ENCODE measurements around the gene VAPB. TPM values are rescaled to one million over a fixed set of nuclear protein-coding genes. Genes with fewer than 3 reads are reported as not detected.
"Not testable (repeated sequence)": the region's sequence is repeated elsewhere in the genome, so short reads cannot be mapped to it uniquely, and the experiment has no call there.

Gene VAPB
- total and polyA plus RNA-seq, 8 donors = 36.3 to 52.9 (median 46.2) TPM

- Histone ChIP-seq H3K4me3 (no peak overlapping the region), H3K27me3 (no peaks in the 10 kb centered on the region), H3K27ac (peak overlapping the region in 1 of 2 donors; percentile 69), H3K4me1 (peaks cover 0 to 44% of the 10 kb centered on the region in 2 donors), H3K36me3 (no peaks in the 10 kb centered on the region), H3K9me3 (no peaks in the 10 kb centered on the region)
- intact Hi-C loops (cut with DNase I) = no loop called here
- ATAC-seq (no peak), DNase-seq (no peak)
- TF ChIP-seq, protein P1, sequence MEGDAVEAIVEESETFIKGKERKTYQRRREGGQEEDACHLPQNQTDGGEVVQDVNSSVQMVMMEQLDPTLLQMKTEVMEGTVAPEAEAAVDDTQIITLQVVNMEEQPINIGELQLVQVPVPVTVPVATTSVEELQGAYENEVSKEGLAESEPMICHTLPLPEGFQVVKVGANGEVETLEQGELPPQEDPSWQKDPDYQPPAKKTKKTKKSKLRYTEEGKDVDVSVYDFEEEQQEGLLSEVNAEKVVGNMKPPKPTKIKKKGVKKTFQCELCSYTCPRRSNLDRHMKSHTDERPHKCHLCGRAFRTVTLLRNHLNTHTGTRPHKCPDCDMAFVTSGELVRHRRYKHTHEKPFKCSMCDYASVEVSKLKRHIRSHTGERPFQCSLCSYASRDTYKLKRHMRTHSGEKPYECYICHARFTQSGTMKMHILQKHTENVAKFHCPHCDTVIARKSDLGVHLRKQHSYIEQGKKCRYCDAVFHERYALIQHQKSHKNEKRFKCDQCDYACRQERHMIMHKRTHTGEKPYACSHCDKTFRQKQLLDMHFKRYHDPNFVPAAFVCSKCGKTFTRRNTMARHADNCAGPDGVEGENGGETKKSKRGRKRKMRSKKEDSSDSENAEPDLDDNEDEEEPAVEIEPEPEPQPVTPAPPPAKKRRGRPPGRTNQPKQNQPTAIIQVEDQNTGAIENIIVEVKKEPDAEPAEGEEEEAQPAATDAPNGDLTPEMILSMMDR (IDR thresholded peaks at IDR 0.05) = no peak
These were observed 19.0 kb downstream of the VAPB start for GRCh38 chr20:58407966-58408557.

- no peak overlapping the region for H3K4me3 ChIP-seq
- DNase-seq = no peak
- peak; percentile 34 for ATAC-seq
- H3K9me3 ChIP-seq = no peaks in the 10 kb centered on the region
- TF ChIP-seq, protein P1 (IDR thresholded peaks at IDR 0.05) = no peak
- intact Hi-C loops (cut with DNase I) = no loop called here
- H3K27ac ChIP-seq = peak overlapping the region in 1 of 2 donors; percentile 69
- H3K27me3 ChIP-seq = no peaks in the 10 kb centered on the region
- H3K4me1 ChIP-seq = peaks cover 0 to 44% of the 10 kb centered on the region in 2 donors
- H3K36me3 ChIP-seq = no peaks in the 10 kb centered on the region
These were observed 19.7 kb downstream of the VAPB start for GRCh38 chr20:58408603-58409246.

- H3K27ac ChIP-seq; H3K4me3 ChIP-seq; DNase-seq; H3K9me3 ChIP-seq; ATAC-seq; H3K36me3 ChIP-seq; H3K27me3 ChIP-seq; intact Hi-C loops (cut with DNase I): not testable (repeated sequence)
- peaks cover 0 to 31% of the 10 kb centered on the region in 2 donors for H3K4me1 ChIP-seq
These were observed 25.2 kb downstream of the VAPB start for GRCh38 chr20:58414216-58414615.

DNA sequence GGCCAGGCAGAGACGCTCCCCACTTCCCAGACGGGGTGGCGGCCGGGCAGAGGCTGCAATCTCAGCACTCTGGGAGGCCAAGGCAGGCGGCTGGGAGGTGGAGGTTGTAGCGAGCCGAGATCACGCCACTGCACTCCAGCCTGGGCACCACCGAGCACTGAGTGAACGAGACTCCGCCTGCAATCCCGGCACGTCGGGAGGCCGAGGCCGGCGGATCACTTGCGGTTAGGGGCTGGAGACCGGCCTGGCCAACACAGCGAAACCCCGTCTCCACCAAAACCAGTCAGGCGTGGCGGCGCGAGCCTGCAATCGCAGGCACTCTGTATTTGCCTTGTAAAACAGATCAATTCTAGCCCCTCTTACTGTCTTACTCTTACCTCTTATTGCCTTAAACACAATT lies 25.8 kb downstream of the VAPB start:
- peaks cover 0 to 25% of the 10 kb centered on the region in 2 donors for H3K4me1 ChIP-seq
- H3K9me3 ChIP-seq; H3K27me3 ChIP-seq; ATAC-seq; H3K4me3 ChIP-seq; intact Hi-C loops (cut with DNase I); H3K27ac ChIP-seq: not testable (repeated sequence)
- DNase-seq = peak in 1 of 4 donors; percentile 80
- H3K36me3 ChIP-seq = peaks cover 0 to 13% of the 10 kb centered on the region in 2 donors

GRCh38 chr20:58416057-58416456 lies 27.0 kb downstream of the VAPB start:
- no peak for ATAC-seq
- H3K27ac ChIP-seq = no peak overlapping the region
- DNase-seq = no peak

DNA sequence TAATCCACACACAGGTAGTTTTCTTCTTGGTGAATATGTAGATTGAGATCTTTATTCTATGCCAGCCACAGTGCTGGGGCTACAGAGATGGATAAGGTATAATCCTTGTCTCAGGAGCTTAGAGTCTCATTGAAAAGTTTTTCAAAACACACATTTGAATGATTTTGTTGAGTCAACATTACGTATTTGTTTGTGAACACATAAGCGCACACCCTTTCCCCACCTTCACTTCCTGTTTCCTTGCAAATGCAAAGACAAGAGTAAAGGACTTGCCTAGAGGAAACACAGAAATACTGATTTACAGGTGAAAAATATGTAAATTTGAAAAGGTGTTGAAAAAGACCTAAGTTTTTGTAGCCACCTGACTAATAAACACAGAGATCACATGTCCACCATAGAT lies 27.8 kb downstream of the VAPB start:
- ATAC-seq (no peak), DNase-seq (no peak)
- H3K36me3 ChIP-seq = peaks cover 0 to 29% of the 10 kb centered on the region in 2 donors
- no peaks in the 10 kb centered on the region for H3K9me3 ChIP-seq
- peak overlapping the region in 1 of 2 donors; percentile 53 for H3K27ac ChIP-seq
- H3K4me1 ChIP-seq = peaks cover 0 to 21% of the 10 kb centered on the region in 2 donors
- H3K4me3 ChIP-seq = no peak overlapping the region
- H3K27me3 ChIP-seq = no peaks in the 10 kb centered on the region
- TF ChIP-seq, protein P1 (IDR thresholded peaks at IDR 0.05) = no peak
- intact Hi-C loops (cut with DNase I) = no loop called here

More at GRCh38 chr20:58416057-58416456, 27.0 kb downstream of the VAPB start:
- Histone ChIP-seq H3K9me3 (no peaks in the 10 kb centered on the region), H3K27me3 (no peaks in the 10 kb centered on the region), H3K36me3 (peaks cover 0 to 23% of the 10 kb centered on the region in 2 donors), H3K4me3 (no peak overlapping the region), H3K4me1 (peaks cover 0 to 21% of the 10 kb centered on the region in 2 donors)
- TF ChIP-seq, protein P1 (IDR thresholded peaks at IDR 0.05) = no peak
- intact Hi-C loops (cut with DNase I) = no loop called here

All from left lung (tissue), 10 donors.